Liver (tissue), 3 donors: Measurements from ENCODE around the gene TNNT3.

Experiments used
- CTCF ChIP-seq: fragments of 150-350 bp; IDR thresholded peaks from 2 replicates; pipeline ENCODE4 v1.5.1; 2017; ENCODE audit warnings: improper control_type of control experiment, low read depth, low read length; ENCODE audit not compliant: missing input control
- GABPA ChIP-seq, 2 donors: IDR thresholded peaks in 1 of 2; conservative IDR thresholded peaks in 1 of 2; 2 replicates each; pipeline ENCODE4 v1.6.1; 2016; ENCODE audit warnings: antibody characterized with exemption in 2 of 2, mild to moderate bottlenecking in 1 of 2, moderate library complexity in 1 of 2
- TAF1 ChIP-seq: conservative IDR thresholded peaks from 2 replicates; pipeline ENCODE4 v1.6.1; 2016; ENCODE audit warnings: antibody characterized with exemption, mild to moderate bottlenecking
- donor health status: healthy.
- donor health status: healthy.

DNA sequence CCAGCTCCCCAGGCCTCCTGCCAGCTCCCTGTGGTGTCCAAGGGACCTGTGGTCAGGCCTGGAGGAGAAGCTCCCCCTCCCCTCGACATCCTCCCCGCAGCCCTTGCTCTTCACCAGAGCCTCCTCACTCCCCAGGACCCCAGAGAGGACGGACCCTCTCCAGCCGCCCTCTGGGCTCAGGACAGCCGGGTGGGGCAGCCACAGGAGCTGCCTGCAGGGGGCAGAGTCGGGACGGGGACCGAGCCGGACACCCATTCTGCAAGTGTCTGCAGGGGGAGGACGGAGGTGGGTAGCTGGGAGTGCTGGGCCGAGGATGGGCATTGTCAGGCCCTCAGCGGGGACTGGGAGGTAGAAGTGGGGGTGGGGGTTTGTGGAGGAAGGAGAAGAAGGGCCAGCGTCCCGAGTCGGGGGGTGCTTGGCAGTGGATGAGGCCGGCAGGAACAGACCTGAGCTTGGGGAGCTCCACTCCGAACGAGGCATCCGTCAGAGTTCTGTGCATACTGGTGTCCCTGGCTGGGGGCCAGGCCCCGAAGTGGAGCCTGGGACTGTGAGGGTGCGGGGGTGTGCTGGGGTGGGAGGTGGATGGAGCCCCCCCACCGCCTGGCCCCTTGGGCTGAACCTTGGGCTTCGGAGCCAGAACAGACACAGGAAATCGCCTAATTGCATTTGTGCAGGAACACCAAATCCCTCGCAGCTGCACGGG, 43.0 kb upstream of the TNNT3 start:
- TF ChIP-seq CTCF = peak; percentile 46
- no peak for TF ChIP-seq GABPA (IDR thresholded peaks at IDR 0.05 in 1 of 2, conservative IDR thresholded peaks at IDR 0.05 in 1 of 2)
- TF ChIP-seq TAF1 = no peak
